ENCODE results near the gene OPCML. TPM values are rescaled to one million over a fixed set of nuclear protein-coding genes. Genes with fewer than 3 reads are reported as not detected.

Gene OPCML
- total and polyA plus RNA-seq, 2 experiments from 2014 or later = 1.2 to 4.4 TPM

GRCh38 chr11:132610216-132610615 lies 922.1 kb downstream of the OPCML start:
- no peak for ATAC-seq
- H2AFZ ChIP-seq = no peak overlapping the region
- H3K9me3 Mint-ChIP-seq = no peaks in the 10 kb centered on the region

GRCh38 chr11:132607575-132607974 lies 924.7 kb downstream of the OPCML start:
- Histone ChIP-seq H3K4me3 (no peak overlapping the region), H3K27ac (ENCODE audit: low read depth) (no peak overlapping the region), H3K27me3 (ENCODE audit: insufficient read depth) (no peaks in the 10 kb centered on the region), H3K4me2 (no peak overlapping the region), H2AFZ (no peak overlapping the region), H3K9me2 (ENCODE audit: insufficient read depth) (no peaks in the 10 kb centered on the region), H4K20me1 (replicated peaks; ENCODE audit: insufficient read depth) (no peaks in the 10 kb centered on the region), H3K79me2 (replicated peaks; ENCODE audit: insufficient read depth) (no peaks in the 10 kb centered on the region), H3K36me3 (ENCODE audit: insufficient read depth) (no peaks in the 10 kb centered on the region), H3F3A (replicated peaks; ENCODE audit: low read depth) (no peaks in the 10 kb centered on the region), H3K4me1 (ENCODE audit: insufficient read depth) (no peaks in the 10 kb centered on the region)
- no peak for DNase-seq (ENCODE audit: low spot score)
- H3K36me3 Mint-ChIP-seq (ENCODE audit: low read depth) = no peaks in the 10 kb centered on the region
- no peak for ATAC-seq
- H3K9me3 Mint-ChIP-seq = no peaks in the 10 kb centered on the region
- no peak overlapping the region for H3K27ac Mint-ChIP-seq
- peaks cover 5% of the 10 kb centered on the region for H3K27me3 Mint-ChIP-seq (ENCODE audit: insufficient read depth, low read depth, poor library complexity)
- TF ChIP-seq POLR2AphosphoS5 (IDR thresholded peaks at IDR 0.05; ENCODE audit: low read depth) (no peak), REST (IDR thresholded peaks at IDR 0.05; ENCODE audit: unreplicated experiment) (no peak), ZNF114 (CRISPR knock-in tag; IDR thresholded peaks at IDR 0.05) (no peak), STAT1 (IDR thresholded peaks at IDR 0.05; ENCODE audit: unreplicated experiment) (no peak), ETS1 (IDR thresholded peaks at IDR 0.05) (no peak), EZH2 (IDR thresholded peaks at IDR 0.05; ENCODE audit: low read depth, unreplicated experiment) (no peak), EZH2phosphoT487 (IDR thresholded peaks at IDR 0.05; ENCODE audit: unreplicated experiment) (no peak), ZNF331 (CRISPR knock-in tag; IDR thresholded peaks at IDR 0.05; ENCODE audit: low read depth) (no peak), CREB1 (CRISPR knock-in tag; IDR thresholded peaks at IDR 0.05; ENCODE audit: low read depth) (no peak), CTCF (conservative IDR thresholded peaks at IDR 0.05; ENCODE audit: low read depth in 2 of 2) (no peak), JUNB (IDR thresholded peaks at IDR 0.05; ENCODE audit: unreplicated experiment) (no peak)
- no peak overlapping the region for H3K4me3 Mint-ChIP-seq
- peaks cover 4% of the 10 kb centered on the region for H3K4me1 Mint-ChIP-seq

More at GRCh38 chr11:132610216-132610615, 922.1 kb downstream of the OPCML start:
- no peak for DNase-seq (ENCODE audit: low spot score)
- no peak overlapping the region for H3K27ac ChIP-seq (ENCODE audit: low read depth)
- no peaks in the 10 kb centered on the region for H3F3A ChIP-seq (replicated peaks; ENCODE audit: low read depth)
- H3K4me2 ChIP-seq = no peak overlapping the region
- no peaks in the 10 kb centered on the region for H3K4me1 ChIP-seq (ENCODE audit: insufficient read depth)
- no peaks in the 10 kb centered on the region for H3K79me2 ChIP-seq (replicated peaks; ENCODE audit: insufficient read depth)
- no peaks in the 10 kb centered on the region for H3K36me3 ChIP-seq (ENCODE audit: insufficient read depth)
- Mint-ChIP-seq H3K27me3 (ENCODE audit: insufficient read depth, low read depth, poor library complexity) (peaks cover 4% of the 10 kb centered on the region), H3K4me1 (peaks cover 4% of the 10 kb centered on the region), H3K27ac (no peak overlapping the region), H3K4me3 (no peak overlapping the region), H3K36me3 (ENCODE audit: low read depth) (no peaks in the 10 kb centered on the region)
- no peaks in the 10 kb centered on the region for H3K9me2 ChIP-seq (ENCODE audit: insufficient read depth)
- no peaks in the 10 kb centered on the region for H4K20me1 ChIP-seq (replicated peaks; ENCODE audit: insufficient read depth)
- no peaks in the 10 kb centered on the region for H3K27me3 ChIP-seq (ENCODE audit: insufficient read depth)
- H3K4me3 ChIP-seq = no peak overlapping the region
- TF ChIP-seq STAT1 (IDR thresholded peaks at IDR 0.05; ENCODE audit: unreplicated experiment) = no peak
- TF ChIP-seq EZH2phosphoT487 (IDR thresholded peaks at IDR 0.05; ENCODE audit: unreplicated experiment) = no peak
- TF ChIP-seq JUNB (IDR thresholded peaks at IDR 0.05; ENCODE audit: unreplicated experiment) = no peak

Measured in GM23338 (cell line).